Gastrocnemius medialis (tissue), 4 donors: ENCODE measurements around the gene DNAAF2.

ENCODE experiments used
- POLR2A ChIP-seq, 2 donors: fragments of 450-650 bp; IDR thresholded peaks; one replicate each; pipeline ENCODE4 v1.6.1; 2017; ENCODE audit warnings: antibody characterized with exemption in 2 of 2, mild to moderate bottlenecking in 2 of 2, moderate library complexity in 2 of 2
- TF ChIP-seq, protein P1 (sequence below), 5 experiments: fragments of 450-650 bp in 3 of 5; fragments of 200-600 bp in 2 of 5; sonication (generic) in 2 of 5; IDR thresholded peaks in 4 of 5; conservative IDR thresholded peaks in 1 of 5; 1 replicate in 4 of 5; 2 replicates in 1 of 5; pipeline ENCODE4 v1.5.1; 2016 to 2019; ENCODE audit warnings: antibody characterized with exemption in 5 of 5, mild to moderate bottlenecking in 3 of 5, moderate library complexity in 3 of 5

DNA sequence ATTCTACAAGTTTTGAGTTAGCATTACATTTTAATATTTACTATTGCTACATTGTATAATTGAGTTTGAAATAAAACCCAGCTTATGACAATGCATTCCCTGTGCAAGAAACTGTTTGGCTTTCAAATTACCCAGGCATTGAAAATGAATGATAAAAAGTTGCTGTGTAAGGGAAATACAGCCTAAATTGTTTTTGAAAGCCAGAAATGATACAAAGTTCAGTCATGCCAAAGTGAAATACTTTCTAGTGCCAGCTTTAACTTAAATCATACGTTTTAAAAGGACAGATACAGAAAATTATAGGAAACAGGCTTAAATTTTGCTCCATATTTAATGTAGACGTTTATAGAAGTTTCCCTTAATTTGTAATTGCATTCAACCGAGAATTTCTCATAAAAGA lies 11.7 kb downstream of the DNAAF2 start:
- no peak for TF ChIP-seq POLR2A (IDR thresholded peaks at IDR 0.05)
- TF ChIP-seq, protein P1, sequence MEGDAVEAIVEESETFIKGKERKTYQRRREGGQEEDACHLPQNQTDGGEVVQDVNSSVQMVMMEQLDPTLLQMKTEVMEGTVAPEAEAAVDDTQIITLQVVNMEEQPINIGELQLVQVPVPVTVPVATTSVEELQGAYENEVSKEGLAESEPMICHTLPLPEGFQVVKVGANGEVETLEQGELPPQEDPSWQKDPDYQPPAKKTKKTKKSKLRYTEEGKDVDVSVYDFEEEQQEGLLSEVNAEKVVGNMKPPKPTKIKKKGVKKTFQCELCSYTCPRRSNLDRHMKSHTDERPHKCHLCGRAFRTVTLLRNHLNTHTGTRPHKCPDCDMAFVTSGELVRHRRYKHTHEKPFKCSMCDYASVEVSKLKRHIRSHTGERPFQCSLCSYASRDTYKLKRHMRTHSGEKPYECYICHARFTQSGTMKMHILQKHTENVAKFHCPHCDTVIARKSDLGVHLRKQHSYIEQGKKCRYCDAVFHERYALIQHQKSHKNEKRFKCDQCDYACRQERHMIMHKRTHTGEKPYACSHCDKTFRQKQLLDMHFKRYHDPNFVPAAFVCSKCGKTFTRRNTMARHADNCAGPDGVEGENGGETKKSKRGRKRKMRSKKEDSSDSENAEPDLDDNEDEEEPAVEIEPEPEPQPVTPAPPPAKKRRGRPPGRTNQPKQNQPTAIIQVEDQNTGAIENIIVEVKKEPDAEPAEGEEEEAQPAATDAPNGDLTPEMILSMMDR (IDR thresholded peaks at IDR 0.05 in 4 of 5, conservative IDR thresholded peaks at IDR 0.05 in 1 of 5): no peak
